Prostate gland (tissue), 2 donors: ENCODE results near the gene ZCCHC24. TPM values are rescaled to one million over a fixed set of nuclear protein-coding genes. Genes with fewer than 3 reads are reported as not detected.

Experiments used
- DNase-seq: peaks from one replicate; pipeline ENCODE4 v3.0.0-alpha.2; 2019; ENCODE audit warnings: low spot score
- H3K27ac ChIP-seq, 2 donors: fragments of 200-600 bp; sonication (generic); 2 replicates each; pipeline ENCODE4 v1.5.1; 2017 to 2019
- H3K27me3 ChIP-seq: fragments of 200-600 bp; sonication (generic); replicated peaks from 2 replicates; pipeline ENCODE4 v1.5.1; 2019; ENCODE audit not compliant: insufficient read depth
- H3K36me3 ChIP-seq, 2 donors: fragments of 200-600 bp; sonication (generic); 1 replicate in 1 of 2; 2 replicates in 1 of 2; pipeline versions ENCODE4 v1.5.1 to v1.8.1; 2017 to 2019
- H3K4me1 ChIP-seq: fragments of 200-600 bp; sonication (generic); replicated peaks from 2 replicates; pipeline ENCODE4 v1.5.1; 2019
- H3K4me3 ChIP-seq, 2 donors: fragments of 200-600 bp; sonication (generic); 2 replicates each; pipeline ENCODE4 v1.5.1; 2017 to 2019
- H3K9me3 ChIP-seq: fragments of 200-600 bp; sonication (generic); 2 replicates; pipeline ENCODE4 v1.5.1; 2017
- CTCF ChIP-seq, 4 experiments: fragments of 200-600 bp in 2 of 4; fragments of 450-650 bp in 2 of 4; sonication (generic) in 2 of 4; IDR thresholded peaks; 1 replicate in 3 of 4; 2 replicates in 1 of 4; pipeline ENCODE4 v1.5.1; 2016 to 2019; ENCODE audit warnings: antibody characterized with exemption in 4 of 4, mild to moderate bottlenecking in 2 of 4, moderate library complexity in 2 of 4
- POLR2A ChIP-seq: fragments of 450-650 bp; IDR thresholded peaks from one replicate; pipeline ENCODE4 v1.6.1; 2016; ENCODE audit warnings: antibody characterized with exemption, mild to moderate bottlenecking
- POLR2AphosphoS5 ChIP-seq: sonication (generic); formaldehyde crosslinking; IDR thresholded peaks from one replicate; pipeline ENCODE4 v1.6.1; 2017; ENCODE audit warnings: antibody characterized with exemption
- WGBS: methylation state at CpG from one replicate; pipeline ENCODE4 v1.1.5; 2018; 5-methylcytosine and 5-hydroxymethylcytosine counted together
- intact Hi-C: fragments of 100-400 bp; cut with DNase I; formaldehyde crosslinking; loops from one replicate; pipeline ENCODE4 v1.14.2; 2022
- total RNA-seq, 2 donors: library from RNA; depleted of rRNA; stranded (reverse); fragments of >200 nt; gene quantifications; one replicate each; pipeline ENCODE4 v1.1.0, GENCODE V29; 2016

Gene ZCCHC24
- total RNA-seq, 2 donors from 2014 or later = 20.8 to 51.2 TPM

GRCh38 chr10:79377557-79378382, 67.7 kb downstream of the ZCCHC24 start:
- Histone ChIP-seq H3K27me3 (no peaks in the 10 kb centered on the region), H3K4me3 (no peak overlapping the region), H3K36me3 (no peaks in the 10 kb centered on the region), H3K9me3 (no peaks in the 10 kb centered on the region), H3K4me1 (peaks cover 14% of the 10 kb centered on the region), H3K27ac (no peak overlapping the region)
- WGBS = 92% methylated on average over 36 of the region's 36 CpGs
- intact Hi-C loops = no loop called here
- no peak for TF ChIP-seq CTCF (IDR thresholded peaks at IDR 0.05)
- no peak for TF ChIP-seq POLR2A
- TF ChIP-seq POLR2AphosphoS5 = no peak
- no peak for DNase-seq

GRCh38 chr10:79376751-79377556, 68.5 kb downstream of the ZCCHC24 start:
- no peaks in the 10 kb centered on the region for H3K27me3 ChIP-seq
- H3K27ac ChIP-seq = no peak overlapping the region
- TF ChIP-seq POLR2A = no peak
- no peak for TF ChIP-seq CTCF (IDR thresholded peaks at IDR 0.05)
- TF ChIP-seq POLR2AphosphoS5 = no peak
- peaks cover 14% of the 10 kb centered on the region for H3K4me1 ChIP-seq
- no peaks in the 10 kb centered on the region for H3K9me3 ChIP-seq
- DNase-seq = no peak
- intact Hi-C loops = no loop called here
- WGBS = 91% methylated on average over 12 of the region's 12 CpGs
- no peaks in the 10 kb centered on the region for H3K36me3 ChIP-seq
- no peak overlapping the region for H3K4me3 ChIP-seq

GRCh38 chr10:79376078-79376628, 69.3 kb downstream of the ZCCHC24 start:
- DNase-seq = no peak
- intact Hi-C loops = no loop called here

GRCh38 chr10:79375321-79376077, 69.9 kb downstream of the ZCCHC24 start:
- H3K4me3 ChIP-seq = no peak overlapping the region
- H3K4me1 ChIP-seq = peaks cover 7% of the 10 kb centered on the region
- H3K36me3 ChIP-seq = no peaks in the 10 kb centered on the region
- WGBS = 84% methylated on average over 6 of the region's 6 CpGs
- TF ChIP-seq POLR2A (no peak), POLR2AphosphoS5 (no peak), CTCF (IDR thresholded peaks at IDR 0.05) (no peak)
- intact Hi-C loops = loop anchor here (2.0 kb wide), 1 partner anchor 91 kb away; no protein-coding TSS in a partner anchor
- no peaks in the 10 kb centered on the region for H3K27me3 ChIP-seq
- no peak for DNase-seq
- H3K9me3 ChIP-seq = no peaks in the 10 kb centered on the region
- no peak overlapping the region for H3K27ac ChIP-seq

More at GRCh38 chr10:79376078-79376628, 69.3 kb downstream of the ZCCHC24 start:
- H3K27ac ChIP-seq = no peak overlapping the region
- TF ChIP-seq POLR2AphosphoS5 = no peak
- TF ChIP-seq POLR2A = no peak
- no peak for TF ChIP-seq CTCF (IDR thresholded peaks at IDR 0.05)
- no peaks in the 10 kb centered on the region for H3K36me3 ChIP-seq
- H3K4me3 ChIP-seq = no peak overlapping the region
- no peaks in the 10 kb centered on the region for H3K9me3 ChIP-seq
- peaks cover 14% of the 10 kb centered on the region for H3K4me1 ChIP-seq
- WGBS = 79% methylated on average over 11 of the region's 11 CpGs
- H3K27me3 ChIP-seq = no peaks in the 10 kb centered on the region
